Glomerular endothelial cell (primary cell): ENCODE results near the gene KCTD14. TPM values are rescaled to one million over a fixed set of nuclear protein-coding genes. Genes with fewer than 3 reads are reported as not detected.
"Not testable (repeated sequence)": the region's sequence is repeated elsewhere in the genome, so short reads cannot be mapped to it uniquely, and the experiment has no call there.

Experiments
- DNase-seq: peaks from one replicate; pipeline ENCODE4 v3.0.0-alpha.2; 2011; ENCODE audit warnings: low read depth, low spot score; ENCODE audit errors: extremely low read depth
- total RNA-seq: library from RNA; depleted of rRNA; stranded (reverse); fragments of >200 nt; gene quantifications from 2 replicates; pipeline ENCODE4 v1.2.3, GENCODE V29; 2015

The KCTD14 gene
- 0.58 and 2.0 TPM in 2 replicates for total RNA-seq

GRCh38 chr11:78022397-78023396 is at the start of gene KCTD14:
KCTD14 (minus strand) TSS chr11:78023276; CDS start chr11:78023249, 27 bp downstream.
- no peak for DNase-seq

GRCh38 chr11:78072455-78072854 is 49.4 kb upstream of the KCTD14 start:
- DNase-seq, result no peak

GRCh38 chr11:78071717-78072116 is 48.6 kb upstream of the KCTD14 start:
- no peak for DNase-seq

GRCh38 chr11:78070621-78071020 is 47.5 kb upstream of the KCTD14 start:
- no peak for DNase-seq

GRCh38 chr11:78069465-78069864 is 46.4 kb upstream of the KCTD14 start:
- DNase-seq, result no peak

GRCh38 chr11:78067704-78068103 is 44.6 kb upstream of the KCTD14 start:
- DNase-seq, result no peak

GRCh38 chr11:78066471-78066870 is 43.4 kb upstream of the KCTD14 start:
- DNase-seq, result no peak

GRCh38 chr11:78065203-78065602 is 42.1 kb upstream of the KCTD14 start:
- DNase-seq, result no peak

- no peak for DNase-seq
These were observed 40.5 kb upstream of the KCTD14 start, which contains the start of gene THRSP for GRCh38 chr11:78063440-78064181. THRSP (plus strand) TSS chr11:78063861; CDS start chr11:78063882, 21 bp downstream.

- no peak for DNase-seq
These were observed 39.6 kb upstream of the KCTD14 start for GRCh38 chr11:78062671-78063070.

- no peak for DNase-seq
These were observed 38.8 kb upstream of the KCTD14 start for GRCh38 chr11:78061921-78062311.

- DNase-seq, result no peak
These were observed 38.2 kb upstream of the KCTD14 start for GRCh38 chr11:78061088-78061920.

GRCh38 chr11:78060533-78060932 is 37.5 kb upstream of the KCTD14 start:
- no peak for DNase-seq

- not testable (repeated sequence) for DNase-seq
These were observed 36.8 kb upstream of the KCTD14 start for GRCh38 chr11:78059749-78060328.

- DNase-seq, result no peak
These were observed 34.5 kb upstream of the KCTD14 start for GRCh38 chr11:78057462-78058055.

GRCh38 chr11:78056093-78056492 is 33.0 kb upstream of the KCTD14 start:
- DNase-seq, result no peak

GRCh38 chr11:78054971-78055370 is 31.9 kb upstream of the KCTD14 start:
- no peak for DNase-seq

- DNase-seq, result no peak
These were observed 28.1 kb upstream of the KCTD14 start for GRCh38 chr11:78050964-78051831.

GRCh38 chr11:78049348-78049747 is 26.3 kb upstream of the KCTD14 start:
- DNase-seq, result no peak
